Measurements from ENCODE around the gene MICU1. TPM values are rescaled to one million over a fixed set of nuclear protein-coding genes. Genes with fewer than 3 reads are reported as not detected.

The MICU1 gene
- total and polyA plus RNA-seq, 2 donors (not counting 3 experiments of a cell fraction or from before 2014, with no cell fraction given): 27.5 to 48.0 TPM

DNA sequence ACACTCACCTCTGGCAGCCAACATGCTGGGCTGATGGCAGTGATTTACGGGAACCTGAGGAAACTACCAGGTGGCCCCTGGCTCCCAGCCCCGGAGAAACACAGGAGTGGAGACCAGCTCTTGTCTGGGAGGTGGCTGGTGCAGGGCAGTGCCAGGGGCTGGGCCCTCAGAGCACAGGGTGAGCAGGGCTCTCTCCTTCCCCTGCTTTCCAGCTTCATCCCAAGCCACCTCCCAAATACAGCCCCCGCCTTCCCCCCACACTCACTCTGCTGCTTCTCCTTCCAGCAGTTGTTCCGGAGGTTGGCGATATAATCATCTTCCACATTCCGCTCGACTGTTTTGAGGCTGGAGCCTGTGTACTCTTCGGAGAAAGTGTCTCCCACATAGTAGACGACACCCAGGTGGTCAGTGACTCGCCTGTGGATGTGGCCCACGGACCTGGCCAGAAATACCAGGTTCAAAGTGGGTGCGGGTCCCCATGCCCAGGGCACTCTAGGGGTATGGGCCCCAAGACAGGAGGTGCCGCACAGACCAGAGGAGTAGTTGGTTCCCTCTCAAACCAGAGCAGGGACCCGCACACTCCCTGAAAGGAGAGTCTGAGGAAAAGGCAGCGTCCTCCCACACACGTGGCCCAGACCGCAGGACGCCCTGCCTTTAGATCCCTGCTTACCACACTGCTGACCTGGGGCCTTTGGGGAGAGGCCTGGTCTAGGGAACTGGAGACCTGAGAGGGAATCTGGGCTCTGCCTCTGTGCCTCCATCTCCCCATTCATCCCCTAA lies 289.4 kb downstream of the MICU1 start:
- no peak overlapping the region for H3K4me2 ChIP-seq (ENCODE audit: insufficient read depth, low read length)
- intact Hi-C loops (cut with micrococcal nuclease) (loop anchor here (1.0 to 5.0 kb wide), 3 partner anchors 164 to 288 kb away; no protein-coding TSS in a partner anchor), dilution Hi-C loops (cut with MboI; ENCODE audit: extremely low pct_ligation_motif_present, low sequenced_read_pairs) (no loop called here)
- H3K9ac ChIP-seq (replicated peaks; ENCODE audit: extremely low read depth, insufficient read depth, low read length): peak overlapping the region; percentile 83
- no peak overlapping the region for H3K4me3 ChIP-seq (replicated peaks in 1 of 3; ENCODE audit: insufficient read depth in 1 of 3, low read depth in 1 of 3, low read length in 3 of 3)
- peak overlapping the region; percentile 97 for H3K27ac ChIP-seq (ENCODE audit: insufficient read depth, low read depth, low read length)
- POLR2A ChIA-PET: interaction anchor here (1.0 to 3.1 kb wide), 3 partner anchors 61 to 63 kb away, joined by 3 to 30 read pairs (median 4); partner anchors contain the start of gene DDIT4
- CTCF ChIA-PET: interaction anchor here (0.7 to 12.3 kb wide), 22 partner anchors 8 to 440 kb away, joined by 3 to 214 read pairs (median 4); partner anchors contain the start of genes ASCC1 and DDIT4
- peaks cover 53% of the 10 kb centered on the region for H3K4me1 ChIP-seq (ENCODE audit: control insufficient read depth, extremely low read depth, insufficient read depth, low read length)
- no peaks in the 10 kb centered on the region for H3K9me1 ChIP-seq (replicated peaks; ENCODE audit: control insufficient read depth, extremely low read depth, insufficient read depth, low read length)
- peaks cover 4 to 20% of the 10 kb centered on the region in 2 experiments for H3K36me3 ChIP-seq (ENCODE audit: control insufficient read depth in 2 of 2, extremely low read depth in 1 of 2, insufficient read depth in 2 of 2, low read length in 2 of 2)
- no peak overlapping the region for H2AFZ ChIP-seq (ENCODE audit: low read depth, low read length)
- FAIRE-seq (no peak), DNase-seq (ENCODE audit: low read depth, low spot score) (no peak)
- BruUV-seq (replicated peaks): no TSS peak
- TF ChIP-seq POLR2AphosphoS5 (IDR thresholded peaks at IDR 0.05; ENCODE audit: insufficient read depth, low read depth, low read length): no peak
- TF ChIP-seq, protein P1, sequence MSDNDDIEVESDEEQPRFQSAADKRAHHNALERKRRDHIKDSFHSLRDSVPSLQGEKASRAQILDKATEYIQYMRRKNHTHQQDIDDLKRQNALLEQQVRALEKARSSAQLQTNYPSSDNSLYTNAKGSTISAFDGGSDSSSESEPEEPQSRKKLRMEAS (IDR thresholded peaks at IDR 0.05; ENCODE audit: insufficient read depth, insufficient read length): no peak
- TF ChIP-seq MYC (IDR thresholded peaks at IDR 0.05; ENCODE audit: low read depth, low read length): no peak
- no peak for TF ChIP-seq FOS (IDR thresholded peaks at IDR 0.05; ENCODE audit: borderline replicate concordance, insufficient read depth, low read length)
- no peak for TF ChIP-seq GATA2 (IDR thresholded peaks at IDR 0.05; ENCODE audit: insufficient read depth, insufficient read length, low read depth, low read length)
- no peak for TF ChIP-seq JUN (IDR thresholded peaks at IDR 0.05; ENCODE audit: borderline replicate concordance, insufficient read depth, insufficient read length, low read depth)
- no peaks in the 10 kb centered on the region for H3K79me2 ChIP-seq (ENCODE audit: control insufficient read depth, insufficient read depth, low read length)
- H4K20me1 ChIP-seq (replicated peaks; ENCODE audit: control insufficient read depth, extremely low read depth, insufficient read depth, low read length): no peaks in the 10 kb centered on the region
- H3K9me3 ChIP-seq (replicated peaks; ENCODE audit: control insufficient read depth, insufficient read depth, low read length): no peaks in the 10 kb centered on the region
- H3K27me3 ChIP-seq (ENCODE audit: control insufficient read depth in 2 of 2, insufficient read depth in 2 of 2, low read length in 2 of 2): no peaks in the 10 kb centered on the region

All from endothelial cell of umbilical vein (primary cell).